Right kidney (tissue), 1 donor: ENCODE results near the gene HLA-F.

Source experiments
- DNase-seq: peaks from one replicate; pipeline ENCODE4 v3.0.0-alpha.2; 2016

The HLA-F gene

DNA sequence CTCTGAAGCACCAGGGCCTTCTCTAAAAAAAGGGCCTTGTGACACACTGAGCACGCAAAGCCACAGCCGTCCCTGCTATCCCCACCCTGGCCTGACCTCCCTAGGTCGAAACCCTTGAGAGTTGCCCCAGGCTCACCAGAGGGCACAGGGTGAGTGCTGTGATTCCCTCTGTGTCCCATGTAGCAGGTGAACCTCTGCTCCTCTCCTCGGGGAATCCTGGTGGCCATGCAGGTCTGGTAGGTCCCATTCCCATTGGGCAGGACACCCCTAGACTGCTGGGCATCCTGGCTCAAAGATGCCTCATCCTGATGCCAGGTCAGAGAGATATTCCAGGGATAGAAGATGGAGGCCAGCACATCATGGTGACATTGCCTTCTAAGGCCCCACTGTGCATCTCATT is 20.9 kb downstream of the HLA-F start:
- no peak for DNase-seq

DNA sequence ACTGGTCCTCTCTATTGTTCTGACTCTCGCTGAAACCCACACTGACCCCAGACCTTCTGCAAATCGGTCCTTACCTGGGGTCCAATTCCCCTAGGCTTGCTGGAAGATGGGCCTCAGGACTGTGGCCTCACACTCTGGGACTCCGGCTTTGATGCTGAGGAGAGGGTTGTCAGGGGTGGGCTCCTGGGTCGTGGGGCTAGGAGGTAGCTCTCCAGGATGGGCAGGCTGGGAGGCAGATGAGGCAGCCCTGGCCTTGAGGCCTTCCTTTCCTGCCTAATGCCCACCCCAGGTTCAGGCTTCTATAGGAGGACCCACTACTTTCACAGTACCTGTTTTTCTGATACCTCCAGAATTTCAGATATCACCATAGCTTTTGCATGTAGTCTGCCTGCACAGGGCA is 21.4 kb downstream of the HLA-F start:
- DNase-seq, result no peak

DNA sequence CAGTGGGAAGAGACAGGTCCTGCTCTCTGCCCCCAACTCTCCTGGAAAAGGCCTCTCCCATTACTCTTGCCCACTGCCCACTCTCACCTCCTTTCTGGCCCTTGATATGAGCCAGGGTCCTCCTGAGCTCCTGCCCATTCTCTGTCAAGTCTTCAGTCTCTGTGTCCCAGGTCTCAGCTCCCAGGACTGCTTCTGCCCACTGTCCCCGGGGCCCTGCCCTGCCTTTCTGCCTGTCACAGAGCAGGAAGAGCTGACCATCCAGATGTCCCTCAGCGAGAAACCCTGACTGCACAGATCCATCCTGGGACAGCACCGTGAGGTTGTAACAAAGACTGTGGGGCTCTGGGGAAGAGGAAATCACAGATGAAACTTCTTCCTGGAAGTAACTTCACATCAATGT is 22.2 kb downstream of the HLA-F start:
- DNase-seq, result no peak

DNA sequence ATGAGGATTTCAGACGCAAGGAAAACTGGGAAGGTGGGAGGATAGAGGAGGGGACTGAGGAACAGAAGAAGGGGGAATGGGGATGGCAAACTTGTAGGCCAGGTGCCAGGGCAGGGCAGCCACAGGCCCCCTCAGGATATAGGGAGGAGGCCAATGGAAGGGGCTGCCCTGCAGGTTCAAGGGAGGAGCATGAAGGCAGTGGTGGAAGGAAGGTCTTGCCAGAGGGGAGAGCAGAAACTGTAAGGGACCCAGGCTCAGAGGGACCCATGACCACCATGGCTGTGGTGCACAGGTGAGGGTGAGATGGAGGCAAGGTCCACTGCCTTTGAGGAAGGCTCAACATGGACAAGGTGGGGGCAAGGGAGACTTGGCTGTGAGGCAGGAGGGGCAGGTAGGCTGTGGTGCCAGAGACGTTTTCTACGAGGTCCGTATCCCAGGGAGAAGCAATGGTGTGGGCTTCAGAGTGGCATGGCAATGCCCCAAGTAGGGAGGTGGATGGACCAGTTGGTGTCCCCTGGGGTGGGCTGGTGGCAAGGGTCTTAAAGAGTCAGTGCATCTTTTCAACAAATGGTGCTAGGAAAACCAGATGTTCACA is 22.7 kb downstream of the HLA-F start:
- DNase-seq, result no peak

DNA sequence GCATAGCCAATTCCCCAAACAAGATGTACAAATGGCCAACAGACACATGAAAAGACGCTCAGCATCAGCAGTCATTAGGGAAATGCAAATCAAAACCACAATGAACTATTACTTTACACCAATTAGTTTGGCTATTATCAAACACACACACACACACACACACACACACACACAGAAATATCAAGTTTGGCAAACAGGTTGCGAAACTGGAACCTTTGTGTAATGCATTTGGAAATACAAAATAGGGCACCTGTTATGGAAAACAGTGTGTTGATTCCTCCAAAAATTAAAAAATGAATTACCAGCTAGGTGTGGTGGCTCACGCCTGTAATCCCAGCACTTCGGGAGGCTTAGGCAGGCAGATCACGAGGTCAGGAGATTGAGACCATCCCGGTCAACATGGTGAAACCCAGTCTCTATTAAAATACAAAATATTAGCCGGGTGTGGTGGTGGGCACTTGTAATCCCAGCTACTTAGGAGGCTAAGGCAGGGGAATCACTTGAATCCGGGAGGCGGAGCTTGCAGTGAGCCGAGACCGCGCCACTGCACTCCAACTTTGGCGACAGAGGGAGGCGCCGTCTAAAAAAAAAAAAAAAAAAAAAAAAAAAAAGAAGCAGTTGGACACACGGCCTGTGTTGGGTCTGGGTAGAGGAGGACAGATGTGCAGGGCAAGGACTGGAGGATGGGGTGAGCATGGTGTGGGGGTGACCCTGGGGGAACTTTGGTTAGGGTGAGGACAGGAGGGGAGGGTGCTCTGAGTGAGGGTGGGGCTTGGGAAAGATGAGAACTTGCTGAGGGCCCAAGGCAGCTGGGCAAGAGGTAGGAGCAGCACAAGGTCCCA is 23.8 kb downstream of the HLA-F start:
- no peak for DNase-seq

DNA sequence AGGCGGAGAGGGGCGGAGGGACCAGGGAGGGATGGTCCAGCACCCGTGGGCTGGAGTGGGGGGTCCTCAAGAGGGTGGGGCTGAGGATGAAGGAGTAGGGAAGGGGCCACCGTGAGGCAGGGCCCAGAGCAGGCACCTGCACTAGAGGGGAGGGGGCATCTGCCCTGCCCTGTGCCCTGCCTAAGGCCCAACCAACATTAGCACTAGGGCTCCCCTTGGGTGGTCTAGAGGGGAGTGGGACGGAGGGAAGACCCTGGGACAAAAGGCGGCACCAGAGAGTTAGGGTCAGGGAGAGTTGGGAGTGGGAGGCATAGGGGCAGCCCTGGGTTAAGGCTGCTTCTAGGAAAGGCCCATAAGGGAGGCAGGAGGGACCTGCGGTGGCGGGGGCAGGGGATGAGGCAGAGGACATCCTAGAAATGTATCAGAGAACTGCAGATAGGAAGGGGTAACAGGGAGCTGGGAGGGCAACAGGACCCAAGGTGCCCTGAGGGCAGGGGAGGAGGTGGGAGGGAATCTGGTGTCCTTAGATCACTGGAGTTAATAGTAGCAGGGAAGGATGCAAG is 24.5 kb downstream of the HLA-F start:
- DNase-seq, result no peak

DNA sequence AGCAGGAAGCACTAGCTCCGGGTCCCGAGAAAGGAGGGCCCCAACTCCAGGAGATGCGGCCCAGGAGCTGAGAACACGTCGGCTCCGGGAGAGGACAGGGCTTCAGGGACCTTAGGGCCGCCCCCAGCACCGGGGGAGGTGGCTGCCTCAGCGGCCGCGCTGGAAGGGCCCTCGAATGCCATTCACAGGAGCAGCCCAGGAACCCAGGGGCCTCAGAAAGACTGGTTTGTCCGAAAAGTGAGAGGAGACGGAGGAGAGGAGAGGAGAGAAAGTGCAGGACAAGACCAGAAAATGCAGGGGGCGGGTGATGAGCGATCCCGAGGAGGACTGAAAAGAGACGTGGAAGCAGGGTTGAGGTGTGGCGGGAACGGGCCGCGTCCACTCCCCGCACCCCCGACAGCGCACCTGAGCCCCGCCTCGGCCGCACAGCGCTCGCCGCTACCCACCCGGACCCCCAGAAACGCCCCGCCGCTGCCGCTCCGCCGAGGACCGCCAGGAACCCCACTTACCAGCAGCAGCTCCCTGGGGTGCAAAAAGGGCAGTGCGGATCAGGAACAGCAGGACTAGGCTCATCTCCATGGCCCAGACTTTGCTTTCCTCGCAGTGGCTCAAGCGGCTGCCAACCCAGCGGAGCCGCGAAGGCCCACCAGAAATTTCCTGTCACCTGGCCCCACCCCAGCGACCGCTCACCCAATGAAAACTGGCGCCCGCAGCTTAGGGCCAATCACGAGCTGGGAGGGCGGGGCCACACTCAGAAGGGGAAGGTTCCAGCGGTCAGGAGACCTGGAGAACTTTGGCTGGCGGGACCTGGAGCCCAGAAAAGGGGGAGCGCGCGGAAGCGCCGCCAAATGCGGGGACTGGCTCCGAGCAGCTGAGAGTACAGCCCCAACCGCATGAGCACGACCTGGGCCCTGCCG is 25.4 kb downstream of the HLA-F start:
- peak; percentile 61 for DNase-seq

DNA sequence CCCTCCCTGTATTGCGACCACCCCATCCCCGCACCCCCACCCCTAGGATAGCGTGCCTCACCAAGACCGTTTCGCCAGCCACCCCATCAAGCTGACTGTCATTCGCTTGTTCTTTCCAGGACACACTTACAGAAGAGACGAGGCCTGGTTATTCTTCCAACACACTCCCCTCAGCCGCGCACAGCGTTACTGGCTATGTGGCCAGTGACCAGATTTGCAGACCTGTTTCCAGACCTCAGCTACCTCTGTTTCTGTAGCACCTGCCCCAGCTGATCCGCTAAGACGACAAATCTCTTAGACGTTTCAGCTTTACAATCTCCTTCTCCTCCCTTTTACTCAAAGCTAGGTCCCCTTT is 26.1 kb downstream of the HLA-F start:
- DNase-seq, result no peak

DNA sequence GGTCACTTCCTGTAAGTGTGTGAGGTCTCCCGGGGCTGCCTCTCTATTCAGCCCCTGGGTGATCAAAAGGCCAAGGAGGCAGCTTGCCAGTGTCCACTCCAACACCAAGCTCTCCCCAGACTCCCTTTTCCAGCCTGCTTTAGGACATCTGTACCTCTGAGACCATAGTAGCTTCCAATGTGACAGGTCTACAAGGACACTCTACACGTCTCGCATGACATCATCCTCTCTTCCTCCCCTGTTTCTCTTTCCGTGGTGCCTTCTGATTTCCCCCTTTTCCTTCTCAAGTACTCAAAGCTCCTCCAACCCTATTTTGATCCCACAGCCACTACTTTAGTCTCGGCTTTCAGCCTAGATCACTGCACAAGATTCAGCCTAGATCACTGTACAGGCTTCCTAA is 26.4 kb downstream of the HLA-F start:
- no peak for DNase-seq

DNA sequence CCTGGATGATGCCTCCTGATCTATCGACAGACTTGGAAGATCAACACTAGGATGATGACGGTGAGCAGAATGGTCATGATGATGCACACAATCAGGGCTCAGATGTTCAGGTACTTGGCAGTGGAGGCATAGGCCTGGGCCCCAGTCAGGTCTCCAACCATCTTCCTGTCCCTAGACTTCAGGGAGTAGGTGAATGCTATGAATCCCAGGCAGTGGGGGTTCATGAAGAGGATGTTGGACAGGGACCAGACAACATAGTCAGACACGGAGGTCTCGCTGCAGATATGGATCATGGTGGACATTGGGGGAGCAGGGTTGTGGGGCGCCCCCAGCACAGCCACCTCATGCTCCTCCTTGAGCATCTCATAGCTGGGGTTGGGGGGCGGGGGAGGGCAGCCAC is 27.5 kb downstream of the HLA-F start:
- DNase-seq, result no peak

DNA sequence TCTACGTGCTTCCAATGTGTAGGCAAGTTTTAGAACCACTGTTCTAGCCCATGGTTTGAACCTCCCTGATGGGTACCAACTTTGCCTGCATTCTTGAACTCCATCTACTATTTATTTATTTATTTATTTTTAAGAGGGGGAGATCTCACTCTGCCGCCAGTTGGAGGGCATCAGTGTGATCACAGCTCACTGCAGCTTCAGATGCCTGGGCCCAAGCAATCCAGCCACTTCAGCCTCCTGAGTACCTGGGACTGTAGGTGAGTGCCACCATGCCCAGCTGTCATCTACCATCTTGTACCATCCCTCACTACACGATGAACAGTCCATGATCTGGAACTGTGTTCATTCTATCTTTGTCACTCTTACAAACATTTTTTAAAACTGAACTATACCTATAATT is 28.2 kb downstream of the HLA-F start:
- DNase-seq, result no peak

DNA sequence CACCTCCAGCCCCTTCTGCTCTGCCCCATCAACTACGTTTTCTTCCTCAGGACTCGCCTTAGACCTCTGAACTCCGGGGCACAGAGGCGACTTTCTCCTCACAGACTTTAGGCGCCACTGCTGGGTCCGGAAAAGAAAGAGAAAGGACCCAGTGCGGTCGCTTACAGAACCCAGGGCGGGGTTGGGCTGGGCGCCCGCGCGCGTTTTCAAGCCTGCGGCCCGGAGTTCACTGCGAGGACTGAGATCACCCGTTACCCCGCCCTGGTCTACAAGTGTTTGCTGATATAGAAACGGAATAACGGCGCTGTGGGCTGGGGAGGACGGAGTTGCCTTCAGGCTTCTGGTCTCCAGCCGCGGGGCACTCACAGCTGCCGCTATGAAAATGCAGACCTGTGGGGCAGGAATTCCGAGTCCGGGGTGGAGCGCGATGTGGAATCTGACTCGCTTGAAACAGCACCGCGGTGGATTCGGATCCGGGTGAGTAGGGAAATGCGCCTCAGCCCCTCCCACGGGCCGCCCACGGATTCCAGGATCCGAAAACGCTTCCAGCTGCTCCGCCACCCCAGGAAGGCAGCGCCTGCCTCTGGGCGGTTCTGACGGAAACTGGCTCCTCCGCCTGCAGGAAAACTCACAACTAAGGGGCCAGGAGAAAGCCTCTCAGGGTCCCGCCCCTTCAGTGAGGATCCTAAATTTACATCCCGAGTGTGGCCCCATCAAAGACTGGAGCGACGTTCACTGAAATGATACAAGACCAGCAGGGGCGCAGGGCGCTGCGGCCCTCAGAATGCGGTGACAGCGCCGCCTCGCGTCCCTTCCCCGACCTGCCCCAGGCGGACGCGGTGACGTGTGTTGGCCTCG is 29.4 kb downstream of the HLA-F start:
- peak; percentile 75 for DNase-seq

DNA sequence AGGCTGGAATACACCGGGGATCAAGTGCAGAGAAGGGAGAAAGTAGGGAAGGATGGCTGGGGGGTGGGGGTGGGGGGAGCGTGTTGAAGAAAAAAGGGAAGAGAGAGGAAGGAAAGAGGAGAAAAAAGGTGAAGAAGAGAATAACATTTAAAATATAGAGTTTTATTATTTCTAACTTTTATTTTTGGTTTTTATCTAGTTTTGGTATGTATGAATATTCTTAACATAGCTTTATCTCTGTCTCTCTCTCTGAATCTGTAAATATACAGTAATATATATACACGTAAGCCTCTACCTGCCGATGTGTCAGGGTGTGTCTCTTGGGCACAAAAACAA is 30.0 kb downstream of the HLA-F start:
- no peak for DNase-seq

DNA sequence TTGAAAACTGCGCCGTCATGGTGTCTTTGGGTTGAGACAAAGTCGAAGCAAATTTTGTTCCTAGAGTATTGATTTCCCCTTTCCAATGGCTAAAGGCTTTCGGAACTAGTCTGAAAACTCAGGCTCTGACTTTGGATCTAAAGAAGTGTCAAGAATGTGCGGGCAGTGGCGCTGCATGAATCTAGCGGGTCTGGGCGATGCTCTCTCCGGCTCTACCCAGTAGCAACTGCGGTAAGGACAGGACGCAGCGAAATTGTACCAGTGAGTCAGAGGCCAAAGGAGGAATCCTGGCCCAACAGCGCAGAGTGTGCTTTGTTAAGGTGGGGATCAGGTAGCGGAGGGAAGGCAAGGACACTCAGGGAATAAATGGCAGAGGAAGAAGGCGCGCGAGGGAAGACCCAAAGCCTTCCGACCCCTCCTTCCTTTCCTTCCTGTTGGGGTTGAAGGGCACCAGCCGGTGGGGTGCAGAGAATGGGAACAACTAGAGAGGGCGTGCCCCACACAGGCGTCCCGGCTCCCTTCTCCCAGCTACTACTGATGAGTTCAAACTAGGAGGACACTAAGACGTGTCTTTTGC is 32.1 kb downstream of the HLA-F start:
- DNase-seq, result no peak

DNA sequence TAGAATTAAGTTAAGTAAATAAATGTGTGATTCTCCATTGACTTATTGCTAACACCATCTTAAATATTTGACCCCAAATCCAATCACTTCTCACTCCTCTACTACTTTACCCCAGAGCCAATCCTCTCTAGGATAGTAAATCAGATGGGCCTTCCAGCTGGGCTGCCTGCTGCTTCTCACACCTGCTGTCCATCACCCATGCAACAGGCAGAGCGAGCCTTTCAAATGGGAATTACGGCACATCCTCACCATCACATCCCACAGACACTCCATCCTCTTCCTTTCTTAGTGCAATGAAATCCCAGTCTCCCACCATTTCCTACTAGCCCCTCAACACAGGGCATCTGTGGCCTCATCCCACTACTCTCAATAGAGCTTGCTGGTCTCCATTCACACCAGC is 34.0 kb downstream of the HLA-F start:
- DNase-seq, result no peak

DNA sequence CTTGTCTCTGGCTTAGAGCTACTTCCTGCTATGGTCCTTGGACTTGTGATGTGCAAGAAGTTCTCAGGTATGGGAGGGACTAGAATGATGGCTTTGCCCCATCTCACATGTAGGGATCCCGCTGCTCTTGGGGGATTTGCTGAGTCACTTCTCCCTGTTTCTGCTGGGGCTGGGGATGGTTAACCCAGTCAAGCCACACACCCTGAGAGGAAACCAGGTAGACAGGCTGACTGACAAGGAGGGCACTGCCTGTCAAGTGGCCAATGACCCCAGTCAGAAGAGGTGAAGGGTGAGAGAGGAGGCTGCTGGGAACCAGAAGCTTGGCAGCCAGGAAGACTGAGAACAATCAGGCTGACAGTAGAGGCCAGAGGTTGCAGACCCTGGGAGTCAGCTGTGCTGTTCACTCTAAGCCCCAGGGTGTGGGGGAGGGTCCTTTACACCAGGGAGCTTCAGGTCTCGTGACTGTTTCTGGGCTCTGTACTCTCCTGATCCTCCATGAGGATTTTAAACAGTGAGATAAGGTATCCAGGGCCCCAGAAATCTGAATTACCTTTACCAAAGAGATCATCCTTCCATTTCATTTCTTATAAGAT is 34.6 kb downstream of the HLA-F start:
- no peak for DNase-seq

DNA sequence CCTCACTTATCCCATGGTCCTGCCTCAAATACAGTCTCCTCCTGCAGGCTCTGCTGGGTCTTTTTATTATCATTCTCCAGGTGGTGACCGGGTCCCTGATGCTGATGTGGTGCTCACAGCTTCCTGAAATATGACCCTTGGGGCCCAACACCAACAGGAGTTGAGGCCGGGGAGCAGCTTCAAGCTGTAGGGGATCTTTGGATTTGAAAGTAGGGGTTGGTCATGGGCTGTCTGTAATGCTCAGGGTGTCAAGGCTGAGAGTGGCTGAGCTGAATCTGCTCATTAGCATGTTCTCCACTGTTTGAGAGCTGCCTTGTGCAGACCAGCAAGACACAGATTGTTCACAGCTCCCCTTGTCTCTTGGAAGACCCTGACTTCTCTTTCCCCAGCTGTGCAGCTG is 35.5 kb downstream of the HLA-F start:
- DNase-seq, result no peak

DNA sequence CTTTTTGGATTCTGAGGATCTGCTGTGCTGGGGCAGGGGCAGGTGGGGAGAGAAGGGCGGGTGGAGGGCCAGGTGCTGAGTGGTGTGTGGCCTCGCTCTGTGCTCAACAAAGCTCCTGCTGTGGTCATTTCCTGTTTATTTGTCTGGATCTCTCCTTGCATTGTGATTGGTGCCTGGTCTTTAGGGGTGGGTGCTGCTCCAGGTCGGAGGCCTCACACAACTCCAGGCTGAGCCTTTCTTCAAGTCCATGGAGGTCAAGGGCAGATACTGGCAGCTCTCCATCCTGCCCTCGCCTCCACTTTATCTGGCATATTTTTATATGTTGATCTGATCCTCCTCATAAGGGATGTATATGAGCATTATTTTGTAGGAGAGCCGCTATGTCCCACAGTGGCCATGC is 36.2 kb downstream of the HLA-F start:
- no peak for DNase-seq

DNA sequence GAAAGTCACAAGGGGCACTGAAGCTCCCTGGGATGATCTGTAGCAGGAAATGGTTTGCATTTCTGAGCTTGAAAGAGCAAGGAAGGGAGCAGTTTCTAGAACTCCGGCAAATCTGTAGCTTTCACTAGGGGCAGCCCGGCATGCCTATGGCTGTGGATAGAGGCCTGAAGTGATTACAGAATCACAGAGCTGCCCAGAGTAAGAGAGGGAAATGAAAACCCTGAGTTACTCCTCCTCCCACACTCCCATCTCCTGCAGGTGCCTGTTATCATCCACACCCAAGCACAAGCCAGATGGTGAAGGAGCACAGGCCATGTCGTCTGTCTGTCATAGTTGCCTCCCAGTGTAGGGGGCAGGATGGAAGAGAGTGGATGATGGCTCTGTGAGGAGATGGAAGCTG is 37.1 kb downstream of the HLA-F start:
- no peak for DNase-seq

DNA sequence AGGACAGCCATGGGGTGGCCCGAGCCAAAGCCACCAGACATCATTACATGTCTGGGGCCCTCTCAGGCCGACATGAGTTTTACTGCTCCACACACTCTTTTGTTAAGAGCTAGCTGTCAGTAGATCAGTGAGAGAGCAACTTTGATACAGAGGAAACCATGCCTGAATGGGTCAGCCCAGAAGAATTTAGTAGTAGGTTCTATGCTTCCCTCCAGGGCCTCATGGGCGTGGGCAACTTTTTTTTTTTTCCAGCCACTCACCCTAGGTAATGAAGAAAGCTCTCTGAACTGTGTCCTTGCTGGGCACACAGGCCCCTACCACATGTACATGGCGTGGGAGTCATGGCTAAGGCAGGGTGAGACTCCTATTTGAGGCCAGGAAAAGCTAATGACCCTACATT is 38.8 kb downstream of the HLA-F start:
- no peak for DNase-seq

DNA sequence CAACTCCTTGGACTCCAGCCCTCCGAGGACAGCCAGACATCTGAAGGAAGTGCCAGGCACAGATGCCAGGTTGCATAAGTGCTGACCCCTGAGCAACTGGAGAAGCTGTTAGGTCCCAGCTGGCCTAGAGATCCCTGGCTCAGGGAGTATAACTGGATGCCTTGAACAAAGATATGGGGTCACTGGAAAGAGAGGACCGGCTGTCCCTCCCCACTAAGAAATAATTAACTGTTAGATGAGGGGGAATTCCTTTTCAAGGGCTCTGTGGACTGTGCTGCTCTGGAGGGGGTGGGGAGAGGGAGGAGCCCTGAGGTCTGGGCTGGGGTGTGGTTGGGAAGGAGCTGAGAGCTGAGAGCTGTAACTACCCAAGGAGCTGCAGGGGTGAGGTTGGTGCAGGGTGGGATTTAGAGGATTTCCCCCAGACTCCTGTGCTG is 39.6 kb downstream of the HLA-F start:
- no peak for DNase-seq
